ENCODE data around the gene MAIP1. TPM values are rescaled to one million over a fixed set of nuclear protein-coding genes. Genes with fewer than 3 reads are reported as not detected.

The MAIP1 gene
- total RNA-seq, 4 donors from 2014 or later, result 8.3 to 28.1 (median 14.7) TPM

Other genes starting within 250 kb of the MAIP1 start
- 1 to 10 TPM; 1.2 to 5.3 (median 2.0) TPM for gene FTCDNL1, start 104.4 kb upstream of the MAIP1 start, total RNA-seq
- 10 to 100 TPM; 10.4 to 15.0 (median 12.0) TPM for gene C2orf69, start 44.3 kb upstream of the MAIP1 start, total RNA-seq
- gene TYW5, start 91 bp upstream of the MAIP1 start, total RNA-seq, result 1 to 10 TPM; 3.5 to 7.5 (median 4.3) TPM

All from esophagus muscularis mucosa (tissue), 4 donors.